ENCODE data around the gene FAR2. TPM values are rescaled to one million over a fixed set of nuclear protein-coding genes. Genes with fewer than 3 reads are reported as not detected.

The FAR2 gene
- polyA plus RNA-seq, 1 donor (not counting 4 experiments of a cell fraction or from before 2014, with no cell fraction given) = 9.2 TPM

- dilution Hi-C loops (cut with MboI; ENCODE audit: extremely low pct_ligation_motif_present, low sequenced_read_pairs) = no loop called here
- H3K9me1 ChIP-seq (ENCODE audit: control insufficient read depth, extremely low read depth, insufficient read depth, low read length) = no peaks in the 10 kb centered on the region
- H3K9me3 ChIP-seq (ENCODE audit: control insufficient read depth, low read depth, low read length) = no peaks in the 10 kb centered on the region
- no peak for DNase-seq (ENCODE audit: low read depth, low spot score)
- H3K4me1 ChIP-seq (ENCODE audit: control insufficient read depth, extremely low read depth, insufficient read depth, low read length) = no peaks in the 10 kb centered on the region
- H3K36me3 ChIP-seq (ENCODE audit: control insufficient read depth in 2 of 2, extremely low read depth in 1 of 2, insufficient read depth in 2 of 2, low read length in 2 of 2) = no peaks in the 10 kb centered on the region
- no peaks in the 10 kb centered on the region for H3K79me2 ChIP-seq (ENCODE audit: control insufficient read depth, insufficient read depth, low read length)
- no peak overlapping the region for H3K4me2 ChIP-seq (ENCODE audit: control insufficient read depth, extremely low read depth, insufficient read depth, low read depth, low read length)
- no peak for TF ChIP-seq EZH2 (IDR thresholded peaks at IDR 0.05; ENCODE audit: low read length)
- TF ChIP-seq CTCF (optimal IDR thresholded peaks at IDR 0.05 in 1 of 3, IDR thresholded peaks at IDR 0.05 in 1 of 3, conservative IDR thresholded peaks at IDR 0.05 in 1 of 3; ENCODE audit: extremely low read depth in 1 of 3, insufficient read depth in 2 of 3, low read length in 3 of 3) = no peak
- H3K9ac ChIP-seq (ENCODE audit: control insufficient read depth, extremely low read depth, insufficient read depth, low read length) = no peak overlapping the region
- no peak overlapping the region for H2AFZ ChIP-seq (ENCODE audit: control insufficient read depth, low read length)
- H3K4me3 ChIP-seq (ENCODE audit: control insufficient read depth in 2 of 3, extremely low read depth in 1 of 3, insufficient read depth in 2 of 3, low read depth in 1 of 3, low read length in 3 of 3) = no peak overlapping the region
- H3K27me3 ChIP-seq (ENCODE audit: control insufficient read depth, extremely low read depth, insufficient read depth, low read length) = no peaks in the 10 kb centered on the region
- H3K27ac ChIP-seq (ENCODE audit: control insufficient read depth, insufficient read depth, low read length) = no peak overlapping the region
- no peak for FAIRE-seq
- no peaks in the 10 kb centered on the region for H4K20me1 ChIP-seq (ENCODE audit: control insufficient read depth, extremely low read depth, insufficient read depth, low read length)
Observed at GRCh38 chr12:29329411-29329810, 180.3 kb downstream of the FAR2 start.

GRCh38 chr12:29333178-29333577, 184.1 kb downstream of the FAR2 start:
- TF ChIP-seq CTCF (optimal IDR thresholded peaks at IDR 0.05 in 1 of 3, IDR thresholded peaks at IDR 0.05 in 1 of 3, conservative IDR thresholded peaks at IDR 0.05 in 1 of 3; ENCODE audit: extremely low read depth in 1 of 3, insufficient read depth in 2 of 3, low read length in 3 of 3) = no peak
- no peak for TF ChIP-seq EZH2 (IDR thresholded peaks at IDR 0.05; ENCODE audit: low read length)
- H3K36me3 ChIP-seq (ENCODE audit: control insufficient read depth in 2 of 2, extremely low read depth in 1 of 2, insufficient read depth in 2 of 2, low read length in 2 of 2) = no peaks in the 10 kb centered on the region
- DNase-seq (ENCODE audit: low read depth, low spot score) = no peak
- no peak overlapping the region for H2AFZ ChIP-seq (ENCODE audit: control insufficient read depth, low read length)
- H3K27ac ChIP-seq (ENCODE audit: control insufficient read depth, insufficient read depth, low read length) = no peak overlapping the region
- H3K4me1 ChIP-seq (ENCODE audit: control insufficient read depth, extremely low read depth, insufficient read depth, low read length) = no peaks in the 10 kb centered on the region
- dilution Hi-C loops (cut with MboI; ENCODE audit: extremely low pct_ligation_motif_present, low sequenced_read_pairs) = no loop called here
- no peak overlapping the region for H3K4me3 ChIP-seq (ENCODE audit: control insufficient read depth in 2 of 3, extremely low read depth in 1 of 3, insufficient read depth in 2 of 3, low read depth in 1 of 3, low read length in 3 of 3)
- H3K27me3 ChIP-seq (ENCODE audit: control insufficient read depth, extremely low read depth, insufficient read depth, low read length) = no peaks in the 10 kb centered on the region
- H3K9ac ChIP-seq (ENCODE audit: control insufficient read depth, extremely low read depth, insufficient read depth, low read length) = no peak overlapping the region
- H3K79me2 ChIP-seq (ENCODE audit: control insufficient read depth, insufficient read depth, low read length) = no peaks in the 10 kb centered on the region
- no peaks in the 10 kb centered on the region for H4K20me1 ChIP-seq (ENCODE audit: control insufficient read depth, extremely low read depth, insufficient read depth, low read length)
- no peaks in the 10 kb centered on the region for H3K9me3 ChIP-seq (ENCODE audit: control insufficient read depth, low read depth, low read length)
- no peak overlapping the region for H3K4me2 ChIP-seq (ENCODE audit: control insufficient read depth, extremely low read depth, insufficient read depth, low read depth, low read length)
- no peak for FAIRE-seq
- no peaks in the 10 kb centered on the region for H3K9me1 ChIP-seq (ENCODE audit: control insufficient read depth, extremely low read depth, insufficient read depth, low read length)

Data from keratinocyte (primary cell).